K562 (cell line): ENCODE data around the gene EEFSEC. TPM values are rescaled to one million over a fixed set of nuclear protein-coding genes. Genes with fewer than 3 reads are reported as not detected.

Experiments used
- ATAC-seq: fragments of 200-7000 bp; cut with Tn5 transposase; 3 replicates; pipeline ENCODE4 v1.9.1; 2020; ENCODE audit warnings: moderate library complexity
- BruUV-seq: library from RNA; stranded (reverse); fragments of 400-500 nt; replicated peaks from 2 replicates; lab custom pipeline; 2021; lab: Mats Ljungman, UMichigan
- CTCF ChIA-PET: fragments of 300-600 bp; formaldehyde crosslinking; extraction: SDS; loops from one replicate; lab custom pipeline; 2021; ENCODE audit warnings: low intra/inter-chr PET ratio; lab: Yijun Ruan, JAX
- POLR2A ChIA-PET: fragments of 300-600, 350-650 bp; sonication (Branson Sonifier 250); formaldehyde crosslinking; extraction: SDS; loops from one replicate; lab custom pipeline; 2021; ENCODE audit warnings: antibody characterized with exemption, inconsistent platforms; lab: Yijun Ruan, JAX
- DNase-seq, 4 experiments: peaks; one replicate each; pipeline versions ENCODE4 v3.0.0 to v3.0.0-alpha.2; 2011 to 2018; ENCODE audit warnings: low spot score in 3 of 4, mixed read lengths in 3 of 4; ENCODE audit errors: extremely low read depth in 1 of 4
- FAIRE-seq: peaks from 2 replicates; lab custom pipeline; 2011; peaks lifted over from hg19 to GRCh38; lab: Jason Lieb, UNC
- H2AFZ ChIP-seq: 2 replicates; pipeline ENCODE4 v1.6.0; 2011; ENCODE audit warnings: low read depth, low read length, control low read depth, inconsistent platforms
- H3K27ac ChIP-seq: fragments of 200-600 bp; 3 replicates; pipeline ENCODE4 v1.8.0; 2011; ENCODE audit warnings: low read depth, mild to moderate bottlenecking, control low read depth, inconsistent platforms, low read length, moderate library complexity, mixed read lengths; ENCODE audit errors: extremely low read depth
- H3K27me3 ChIP-seq, 2 experiments: fragments of 300-600 bp in 1 of 2; 2 replicates in 1 of 2; 3 replicates in 1 of 2; pipeline versions ENCODE4 v1.6.0 to v1.8.0; 2011; ENCODE audit warnings: inconsistent platforms in 2 of 2, low read length in 2 of 2, mild to moderate bottlenecking in 1 of 2, mixed read lengths in 1 of 2, moderate library complexity in 1 of 2; ENCODE audit not compliant: control insufficient read depth in 2 of 2, insufficient read depth in 2 of 2
- H3K36me3 ChIP-seq: fragments of 300-600 bp; 3 replicates; pipeline ENCODE4 v1.8.0; 2011; ENCODE audit warnings: mild to moderate bottlenecking, low read length, inconsistent platforms; ENCODE audit not compliant: control insufficient read depth, insufficient read depth
- H3K4me1 ChIP-seq, 2 experiments: fragments of 200-600 bp in 1 of 2; replicated peaks in 1 of 2; 2 replicates in 1 of 2; 3 replicates in 1 of 2; pipeline versions ENCODE4 v1.5.1 to v1.8.0; 2011; ENCODE audit warnings: inconsistent platforms in 2 of 2, low read length in 2 of 2, mild to moderate bottlenecking in 1 of 2, mixed read lengths in 1 of 2, moderate library complexity in 1 of 2; ENCODE audit not compliant: control insufficient read depth in 2 of 2, insufficient read depth in 2 of 2
- H3K4me2 ChIP-seq: 2 replicates; pipeline ENCODE4 v1.6.1; 2011; ENCODE audit warnings: low read length, control low read depth, inconsistent platforms, mixed read lengths; ENCODE audit not compliant: insufficient read depth
- H3K4me3 ChIP-seq: fragments of 200-600 bp; sonication (generic), shearing (Covaris generic); 2 replicates; pipeline ENCODE4 v1.5.1; 2016; ENCODE audit warnings: control low read depth, inconsistent platforms
- H3K79me2 ChIP-seq: fragments of 200-600 bp; 3 replicates; pipeline ENCODE4 v1.8.0; 2011; ENCODE audit warnings: low read length, inconsistent platforms; ENCODE audit not compliant: control insufficient read depth, insufficient read depth
- H3K9ac ChIP-seq, 2 experiments: 2 replicates each; pipeline versions ENCODE4 v1.6.0 to v1.6.1; 2011; ENCODE audit warnings: low read depth in 2 of 2, low read length in 2 of 2, control low read depth in 1 of 2, inconsistent platforms in 1 of 2, mild to moderate bottlenecking in 1 of 2, mixed read lengths in 1 of 2; ENCODE audit not compliant: insufficient read depth in 1 of 2
- H3K9me1 ChIP-seq: one replicate; pipeline ENCODE4 v1.6.0; 2011; ENCODE audit warnings: inconsistent platforms, mild to moderate bottlenecking, low read length, moderate library complexity; ENCODE audit not compliant: control insufficient read depth, insufficient read depth
- H3K9me3 ChIP-seq: replicated peaks from 2 replicates; pipeline ENCODE4 v1.5.1; 2011; ENCODE audit warnings: low read depth, low read length, inconsistent platforms; ENCODE audit not compliant: control insufficient read depth, insufficient read depth
- H4K20me1 ChIP-seq: replicated peaks from 2 replicates; pipeline ENCODE4 v1.6.1; 2011; ENCODE audit warnings: low read length, inconsistent platforms, mixed read lengths; ENCODE audit not compliant: control insufficient read depth, insufficient read depth
- HBP1 ChIP-seq: fragments of 450-650 bp; formaldehyde crosslinking; IDR thresholded peaks from 2 replicates; pipeline ENCODE4 v1.4.0; 2022; ENCODE audit warnings: missing genetic modification characterization
- HDAC2 ChIP-seq: fragments of 450-650 bp; IDR thresholded peaks from 2 replicates; pipeline ENCODE4 v1.6.1; 2016; ENCODE audit warnings: mild to moderate bottlenecking
- HMGN3 ChIP-seq: IDR thresholded peaks from 2 replicates; pipeline ENCODE4 v1.6.1; 2011; ENCODE audit warnings: borderline replicate concordance, low read depth, mild to moderate bottlenecking, mixed read lengths, low read length; ENCODE audit not compliant: insufficient read length; ENCODE audit errors: extremely low read depth
- PRMT5 ChIP-seq: sonication (generic); formaldehyde crosslinking; IDR thresholded peaks from 2 replicates; pipeline ENCODE4 v1.5.0; 2020; ENCODE audit warnings: missing genetic modification reagents
- RBM15 ChIP-seq: fragments of 200-400 bp; formaldehyde crosslinking; IDR thresholded peaks from 2 replicates; pipeline ENCODE4 v1.6.1; 2018; ENCODE audit warnings: mild to moderate bottlenecking, low read length, moderate library complexity; ENCODE audit not compliant: insufficient read depth
- SMC3 ChIP-seq: conservative IDR thresholded peaks from 2 replicates; pipeline ENCODE4 v1.6.1; 2011; ENCODE audit warnings: low read depth, low read length, improper control_type of control experiment; ENCODE audit not compliant: insufficient read depth
- ZFP30 ChIP-seq: fragments of 250-450 bp; sonication (Bioruptor Pico); IDR thresholded peaks from 2 replicates; pipeline ENCODE4 v1.8.0; 2022; ENCODE audit warnings: moderate library complexity, mild to moderate bottlenecking, inconsistent platforms, borderline replicate concordance
- ZNF253 ChIP-seq: fragments of 250-450 bp; sonication (Bioruptor Pico); conservative IDR thresholded peaks from 2 replicates; pipeline ENCODE4 v1.6.1; 2021; ENCODE audit warnings: mild to moderate bottlenecking
- ZNF431 ChIP-seq: sonication (generic); formaldehyde crosslinking; IDR thresholded peaks from 2 replicates; pipeline ENCODE4 v1.8.0; 2022; ENCODE audit warnings: mild to moderate bottlenecking, missing genetic modification reagents
- WGBS: fragments of 100-300 bp; shearing (Covaris generic); methylation state at CpG from one replicate; pipeline ENCODE4 v1.1.6; 2016; ENCODE audit warnings: low coverage, mixed read lengths; ENCODE audit not compliant: insufficient coverage; ENCODE audit errors: missing lambda C conversion rate; 5-methylcytosine and 5-hydroxymethylcytosine counted together
- in situ Hi-C: fragments of 300-500 bp; cut with MboI; formaldehyde crosslinking; loops from 4 replicates; pipeline ENCODE4 v1.15.0; 2018; ENCODE audit warnings: inconsistent platforms, mixed read lengths
- intact Hi-C: fragments of 100-400 bp; cut with micrococcal nuclease; formaldehyde crosslinking; loops from 2 replicates; pipeline ENCODE4 v1.14.2; 2022
- polyA plus RNA-seq, 8 experiments: library from polyadenylated mRNA; depleted of rRNA in 4 of 8; stranded (reverse) in 5 of 8; unstranded in 3 of 8; fragments of >200 nt; fragmentation: Nextera tagmentation in 2 of 8; fragmentation: Illumina TruSeq in 1 of 8; extraction: Ambion mirVana in 2 of 8; extraction: Trizol in 1 of 8; gene quantifications; 2 replicates each; pipeline versions ENCODE4 v1.2.1 to v1.2.3, GENCODE V29; 2011 to 2014; ENCODE audit warnings: inconsistent platforms in 1 of 8, missing spikeins in 1 of 8
- total RNA-seq, 7 experiments: library from RNA; depleted of rRNA in 6 of 7; stranded (reverse); fragments of >200 nt in 6 of 7; fragmentation: Illumina TruSeq in 2 of 7; extraction: Trizol in 2 of 7; gene quantifications; 2 replicates each; pipeline versions ENCODE4 v1.2.1 to v1.2.3, GENCODE V29; 2011 to 2021; ENCODE audit warnings: low replicate concordance in 1 of 7
- TF ChIP-seq, protein P1 (sequence below): conservative IDR thresholded peaks from 2 replicates; pipeline ENCODE4 v1.6.1; 2011; ENCODE audit warnings: low read depth, mild to moderate bottlenecking, low read length; ENCODE audit not compliant: control insufficient read depth
- TF ChIP-seq, protein P2 (sequence below): sonication (generic); IDR thresholded peaks from 2 replicates; pipeline ENCODE4 v1.6.1; 2016

Gene EEFSEC
- total and polyA plus RNA-seq, 9 of the 15 experiments (the other 6 are each of a cell fraction or from before 2014, with no cell fraction given), result 0.35 to 11.8 (median 7.7) TPM

DNA sequence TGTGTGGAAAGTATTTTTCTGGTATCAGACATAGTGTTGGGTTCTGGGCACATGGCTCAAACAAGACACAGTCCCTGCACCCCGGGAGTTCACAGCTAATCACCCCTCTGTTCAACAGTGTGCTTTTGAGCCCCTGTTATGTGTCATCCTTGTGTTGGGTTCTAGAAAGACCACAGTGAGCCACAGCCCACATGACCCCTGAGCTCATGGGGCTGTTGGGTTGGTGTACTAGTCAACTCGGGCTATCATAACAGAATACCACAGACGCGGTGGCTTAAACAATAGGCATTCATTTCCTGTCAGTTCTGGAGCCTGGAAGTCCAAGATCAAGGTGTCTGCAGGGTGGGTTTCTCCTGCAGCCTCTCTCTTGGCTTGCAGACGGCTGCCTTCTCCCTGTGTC lies 213.4 kb downstream of the EEFSEC start:
- Histone ChIP-seq H4K20me1 (no peaks in the 10 kb centered on the region), H3K9me3 (no peaks in the 10 kb centered on the region), H3K4me1 (peaks cover 0 to 3% of the 10 kb centered on the region in 2 experiments; a peak in 1 of 5 replicates), H3K9me1 (no peaks in the 10 kb centered on the region), H3K27me3 (no peaks in the 10 kb centered on the region), H3K79me2 (no peaks in the 10 kb centered on the region), H3K27ac (no peak overlapping the region), H3K9ac (no peak overlapping the region), H3K4me3 (no peak overlapping the region), H3K4me2 (no peak overlapping the region), H2AFZ (no peak overlapping the region), H3K36me3 (no peaks in the 10 kb centered on the region)
- TF ChIP-seq HDAC2, result no peak
- TF ChIP-seq HMGN3, result no peak
- TF ChIP-seq RBM15, result no peak
- BruUV-seq, result no TSS peak
- intact Hi-C loops (no loop called here), in situ Hi-C loops (no loop called here)
- WGBS, result 34% methylated on average over 4 of the region's 5 CpGs
- FAIRE-seq (no peak), DNase-seq (no peak), ATAC-seq (no peak)
- POLR2A ChIA-PET, result no interaction called here
- CTCF ChIA-PET, result no interaction called here

GRCh38 chr3:128367221-128367620 lies 213.9 kb downstream of the EEFSEC start:
- ChIA-PET POLR2A (interaction anchor here (0.9 kb wide), 1 partner anchor 10 kb away, joined by 5 read pairs; no protein-coding TSS in a partner anchor), CTCF (no interaction called here)
- H3K27ac ChIP-seq, result no peak overlapping the region
- BruUV-seq, result no TSS peak
- H2AFZ ChIP-seq, result no peak overlapping the region
- H3K9ac ChIP-seq, result no peak overlapping the region
- H3K4me1 ChIP-seq, result peaks cover 0 to 5% of the 10 kb centered on the region in 2 experiments; a peak in 1 of 5 replicates
- ATAC-seq (no peak), FAIRE-seq (no peak), DNase-seq (no peak)
- no peaks in the 10 kb centered on the region for H3K27me3 ChIP-seq
- no peaks in the 10 kb centered on the region for H3K9me3 ChIP-seq
- intact Hi-C loops (no loop called here), in situ Hi-C loops (no loop called here)
- WGBS, result 83% methylated on average over 4 of the region's 5 CpGs
- H3K36me3 ChIP-seq, result no peaks in the 10 kb centered on the region
- H4K20me1 ChIP-seq, result no peaks in the 10 kb centered on the region
- no peak overlapping the region for H3K4me3 ChIP-seq
- H3K79me2 ChIP-seq, result no peaks in the 10 kb centered on the region
- no peaks in the 10 kb centered on the region for H3K9me1 ChIP-seq
- H3K4me2 ChIP-seq, result no peak overlapping the region
- TF ChIP-seq ZNF253 (CRISPR knock-in tag) (no peak), ZNF431 (no peak), HBP1 (no peak), SMC3 (no peak), PRMT5 (CRISPR knock-in tag) (no peak), ZFP30 (no peak)
- TF ChIP-seq, protein P1, sequence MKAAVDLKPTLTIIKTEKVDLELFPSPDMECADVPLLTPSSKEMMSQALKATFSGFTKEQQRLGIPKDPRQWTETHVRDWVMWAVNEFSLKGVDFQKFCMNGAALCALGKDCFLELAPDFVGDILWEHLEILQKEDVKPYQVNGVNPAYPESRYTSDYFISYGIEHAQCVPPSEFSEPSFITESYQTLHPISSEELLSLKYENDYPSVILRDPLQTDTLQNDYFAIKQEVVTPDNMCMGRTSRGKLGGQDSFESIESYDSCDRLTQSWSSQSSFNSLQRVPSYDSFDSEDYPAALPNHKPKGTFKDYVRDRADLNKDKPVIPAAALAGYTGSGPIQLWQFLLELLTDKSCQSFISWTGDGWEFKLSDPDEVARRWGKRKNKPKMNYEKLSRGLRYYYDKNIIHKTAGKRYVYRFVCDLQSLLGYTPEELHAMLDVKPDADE, result no peak
- TF ChIP-seq, protein P2, sequence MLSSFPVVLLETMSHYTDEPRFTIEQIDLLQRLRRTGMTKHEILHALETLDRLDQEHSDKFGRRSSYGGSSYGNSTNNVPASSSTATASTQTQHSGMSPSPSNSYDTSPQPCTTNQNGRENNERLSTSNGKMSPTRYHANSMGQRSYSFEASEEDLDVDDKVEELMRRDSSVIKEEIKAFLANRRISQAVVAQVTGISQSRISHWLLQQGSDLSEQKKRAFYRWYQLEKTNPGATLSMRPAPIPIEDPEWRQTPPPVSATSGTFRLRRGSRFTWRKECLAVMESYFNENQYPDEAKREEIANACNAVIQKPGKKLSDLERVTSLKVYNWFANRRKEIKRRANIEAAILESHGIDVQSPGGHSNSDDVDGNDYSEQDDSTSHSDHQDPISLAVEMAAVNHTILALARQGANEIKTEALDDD, result no peak
